CD4-positive, alpha-beta T cell treated with Interleukin-6 for 4 hours (primary cell): ENCODE results near the gene POLE.
"Not testable (repeated sequence)": the region's sequence is repeated elsewhere in the genome, so short reads cannot be mapped to it uniquely, and the experiment has no call there.

Source experiments
- DNase-seq: peaks from one replicate; pipeline ENCODE4 v3.0.0-alpha.2; 2020; ENCODE audit warnings: mixed read lengths

The POLE gene

GRCh38 chr12:132717011-132717410, 29.9 kb upstream of the POLE start:
- no peak for DNase-seq

- no peak for DNase-seq
These were observed 29.2 kb upstream of the POLE start for GRCh38 chr12:132716356-132716755.

GRCh38 chr12:132715874-132716273, 28.7 kb upstream of the POLE start:
- no peak for DNase-seq

- no peak for DNase-seq
These were observed 26.0 kb upstream of the POLE start for GRCh38 chr12:132713123-132713522.

- DNase-seq, result peak; percentile 12
These were observed 24.1 kb upstream of the POLE start for GRCh38 chr12:132711080-132711843.

GRCh38 chr12:132710405-132711079, 23.4 kb upstream of the POLE start, which contains the start of gene PGAM5:
Gene PGAM5, plus strand, starts transcription at chr12:132710842. Its CDS starts 35 bp downstream, at chr12:132710877.
- peak; percentile 95 for DNase-seq

- DNase-seq, result no peak
These were observed 22.9 kb upstream of the POLE start for GRCh38 chr12:132710043-132710404.

GRCh38 chr12:132708150-132708549, 21.0 kb upstream of the POLE start:
- no peak for DNase-seq

GRCh38 chr12:132707241-132707640, 20.1 kb upstream of the POLE start:
- DNase-seq, result no peak

GRCh38 chr12:132703641-132704040, 16.5 kb upstream of the POLE start:
- no peak for DNase-seq

GRCh38 chr12:132702640-132703039, 15.5 kb upstream of the POLE start:
- no peak for DNase-seq

- no peak for DNase-seq
These were observed 13.2 kb upstream of the POLE start for GRCh38 chr12:132700212-132700822.

- no peak for DNase-seq
These were observed 11.2 kb upstream of the POLE start for GRCh38 chr12:132698341-132698740.

GRCh38 chr12:132695431-132695830, 8.3 kb upstream of the POLE start:
- no peak for DNase-seq

GRCh38 chr12:132694888-132695287, 7.7 kb upstream of the POLE start:
- DNase-seq, result not testable (repeated sequence)

GRCh38 chr12:132692030-132692429, 4.9 kb upstream of the POLE start:
- DNase-seq, result not testable (repeated sequence)

- DNase-seq, result no peak
These were observed 3.0 kb upstream of the POLE start for GRCh38 chr12:132690112-132690511.

GRCh38 chr12:132689227-132689626, 2.1 kb upstream of the POLE start:
- DNase-seq, result no peak

- DNase-seq, result no peak
These were observed 324 bp downstream of the POLE start for GRCh38 chr12:132686825-132687210.

GRCh38 chr12:132685400-132685799, 1.7 kb downstream of the POLE start:
- DNase-seq, result no peak

GRCh38 chr12:132677492-132677891, 9.7 kb downstream of the POLE start:
- no peak for DNase-seq

GRCh38 chr12:132675757-132676432, 11.2 kb downstream of the POLE start:
- no peak for DNase-seq

- DNase-seq, result no peak
These were observed 12.6 kb downstream of the POLE start for GRCh38 chr12:132674561-132674960.
